Activated T-helper 1 cell treated with Interleukin-2 at 50 U/mL for 16 hours (primary cell): Measurements from ENCODE around the gene C2orf68.
A peak's percentile ranks its signal among the peaks of the same experiment; 100 is the strongest.
"Not testable (repeated sequence)": the region's sequence is repeated elsewhere in the genome, so short reads cannot be mapped to it uniquely, and the experiment has no call there.

Experiments
- DNase-seq: peaks from one replicate; pipeline ENCODE4 v3.0.0-alpha.2; 2020; ENCODE audit warnings: low read depth

C2orf68 gene

GRCh38 chr2:85611705-85612587 is at the start of gene C2orf68:
Gene C2orf68 (minus strand): TSS chr2:85612066. CDS start chr2:85611984, 82 bp downstream.
- DNase-seq = peak; percentile 77

GRCh38 chr2:85661139-85661858 is 49.4 kb upstream of the C2orf68 start:
- no peak for DNase-seq

- no peak for DNase-seq
These were observed 48.9 kb upstream of the C2orf68 start for GRCh38 chr2:85660725-85661124.

GRCh38 chr2:85660301-85660700 is 48.4 kb upstream of the C2orf68 start:
- DNase-seq = not testable (repeated sequence)

- DNase-seq = no peak
These were observed 47.6 kb upstream of the C2orf68 start for GRCh38 chr2:85659324-85659981.

GRCh38 chr2:85657399-85657798 is 45.5 kb upstream of the C2orf68 start:
- not testable (repeated sequence) for DNase-seq

- DNase-seq = no peak
These were observed 44.6 kb upstream of the C2orf68 start for GRCh38 chr2:85656468-85656867.

GRCh38 chr2:85655961-85656417 is 44.1 kb upstream of the C2orf68 start:
- DNase-seq = no peak

GRCh38 chr2:85653996-85654395 is 42.1 kb upstream of the C2orf68 start:
- DNase-seq = no peak

GRCh38 chr2:85652056-85652455 is 40.2 kb upstream of the C2orf68 start:
- no peak for DNase-seq

- DNase-seq = no peak
These were observed 39.2 kb upstream of the C2orf68 start for GRCh38 chr2:85651097-85651496.

GRCh38 chr2:85650456-85650855 is 38.6 kb upstream of the C2orf68 start:
- DNase-seq = no peak

- DNase-seq = no peak
These were observed 37.6 kb upstream of the C2orf68 start for GRCh38 chr2:85649201-85650190.

GRCh38 chr2:85648619-85649018 is 36.8 kb upstream of the C2orf68 start:
- DNase-seq = no peak

- DNase-seq = no peak
These were observed 36.1 kb upstream of the C2orf68 start for GRCh38 chr2:85647823-85648526.

- no peak for DNase-seq
These were observed 34.3 kb upstream of the C2orf68 start for GRCh38 chr2:85646166-85646565.

GRCh38 chr2:85644909-85645308 is 33.0 kb upstream of the C2orf68 start:
- DNase-seq = no peak

GRCh38 chr2:85642725-85643124 is 30.9 kb upstream of the C2orf68 start:
- DNase-seq = no peak

GRCh38 chr2:85635636-85636035 is 23.8 kb upstream of the C2orf68 start:
- no peak for DNase-seq

GRCh38 chr2:85635011-85635410 is 23.1 kb upstream of the C2orf68 start:
- no peak for DNase-seq

- DNase-seq = no peak
These were observed 19.4 kb upstream of the C2orf68 start for GRCh38 chr2:85631316-85631715.
